HG03175 (cell line): ENCODE measurements around the gene CYP2U1.
"Not testable (repeated sequence)": the region's sequence is repeated elsewhere in the genome, so short reads cannot be mapped to it uniquely, and the experiment has no call there.

Source experiments
- ATAC-seq: cut with Tn5 transposase; IDR thresholded peaks from one replicate; pipeline ENCODE4 v1.9.1; 2021; ENCODE audit warnings: mild to moderate bottlenecking, moderate library complexity; ENCODE audit not compliant: unreplicated experiment

The CYP2U1 gene

GRCh38 chr4:107930821-107931774, at the start of gene CYP2U1:
TSS of gene CYP2U1 (plus strand) at chr4:107931549. CDS start at chr4:107931644, 95 bp downstream.
- peak; percentile 94 for ATAC-seq

GRCh38 chr4:107885865-107886264, 45.5 kb upstream of the CYP2U1 start:
- no peak for ATAC-seq

- no peak for ATAC-seq
These were observed 43.1 kb upstream of the CYP2U1 start for GRCh38 chr4:107888237-107888636.

- ATAC-seq = no peak
These were observed 40.6 kb upstream of the CYP2U1 start for GRCh38 chr4:107890779-107891178.

GRCh38 chr4:107891299-107891698, 40.0 kb upstream of the CYP2U1 start:
- no peak for ATAC-seq

GRCh38 chr4:107893171-107894137, 37.9 kb upstream of the CYP2U1 start:
- no peak for ATAC-seq

- ATAC-seq = no peak
These were observed 37.2 kb upstream of the CYP2U1 start for GRCh38 chr4:107894138-107894603.

- ATAC-seq = no peak
These were observed 35.1 kb upstream of the CYP2U1 start for GRCh38 chr4:107896158-107896645.

GRCh38 chr4:107896646-107897045, 34.7 kb upstream of the CYP2U1 start:
- no peak for ATAC-seq

GRCh38 chr4:107897823-107898222, 33.5 kb upstream of the CYP2U1 start:
- no peak for ATAC-seq

- ATAC-seq = no peak
These were observed 31.3 kb upstream of the CYP2U1 start for GRCh38 chr4:107900067-107900466.

- ATAC-seq = no peak
These were observed 30.8 kb upstream of the CYP2U1 start for GRCh38 chr4:107900508-107900907.

GRCh38 chr4:107901213-107901934, 30.0 kb upstream of the CYP2U1 start:
- no peak for ATAC-seq

GRCh38 chr4:107902715-107903114, 28.6 kb upstream of the CYP2U1 start:
- ATAC-seq = peak; percentile 95

- not testable (repeated sequence) for ATAC-seq
These were observed 26.3 kb upstream of the CYP2U1 start for GRCh38 chr4:107905082-107905481.

GRCh38 chr4:107906458-107907100, 24.8 kb upstream of the CYP2U1 start:
- no peak for ATAC-seq

- no peak for ATAC-seq
These were observed 23.0 kb upstream of the CYP2U1 start for GRCh38 chr4:107908377-107908776.

- ATAC-seq = peak; percentile 89
These were observed 18.0 kb upstream of the CYP2U1 start for GRCh38 chr4:107913283-107913899.

- ATAC-seq = no peak
These were observed 16.1 kb upstream of the CYP2U1 start for GRCh38 chr4:107915220-107915619.
